ENCODE measurements around the gene SPG7.

GRCh38 chr16:89504091-89504490 is 4.1 kb upstream of the SPG7 start:
- TF ChIP-seq CTCF (conservative IDR thresholded peaks at IDR 0.05 in 1 of 2, IDR thresholded peaks at IDR 0.05 in 1 of 2; ENCODE audit: low read depth in 1 of 2, low read length in 2 of 2) = no peak
- no peak for TF ChIP-seq EZH2 (IDR thresholded peaks at IDR 0.05; ENCODE audit: low read length, missing control alignments)
